DMS114 treated with DMSO at 0.1 percent for 48 hours (cell line): ENCODE results near the gene BAZ2B.
"Not testable (repeated sequence)": the region's sequence is repeated elsewhere in the genome, so short reads cannot be mapped to it uniquely, and the experiment has no call there.

Experiments
- DNase-seq: peaks from one replicate; lab custom pipeline; 2025; ENCODE audit not compliant: unreplicated experiment; lab: John Stamatoyannopoulos, UW

The BAZ2B gene, protein sequence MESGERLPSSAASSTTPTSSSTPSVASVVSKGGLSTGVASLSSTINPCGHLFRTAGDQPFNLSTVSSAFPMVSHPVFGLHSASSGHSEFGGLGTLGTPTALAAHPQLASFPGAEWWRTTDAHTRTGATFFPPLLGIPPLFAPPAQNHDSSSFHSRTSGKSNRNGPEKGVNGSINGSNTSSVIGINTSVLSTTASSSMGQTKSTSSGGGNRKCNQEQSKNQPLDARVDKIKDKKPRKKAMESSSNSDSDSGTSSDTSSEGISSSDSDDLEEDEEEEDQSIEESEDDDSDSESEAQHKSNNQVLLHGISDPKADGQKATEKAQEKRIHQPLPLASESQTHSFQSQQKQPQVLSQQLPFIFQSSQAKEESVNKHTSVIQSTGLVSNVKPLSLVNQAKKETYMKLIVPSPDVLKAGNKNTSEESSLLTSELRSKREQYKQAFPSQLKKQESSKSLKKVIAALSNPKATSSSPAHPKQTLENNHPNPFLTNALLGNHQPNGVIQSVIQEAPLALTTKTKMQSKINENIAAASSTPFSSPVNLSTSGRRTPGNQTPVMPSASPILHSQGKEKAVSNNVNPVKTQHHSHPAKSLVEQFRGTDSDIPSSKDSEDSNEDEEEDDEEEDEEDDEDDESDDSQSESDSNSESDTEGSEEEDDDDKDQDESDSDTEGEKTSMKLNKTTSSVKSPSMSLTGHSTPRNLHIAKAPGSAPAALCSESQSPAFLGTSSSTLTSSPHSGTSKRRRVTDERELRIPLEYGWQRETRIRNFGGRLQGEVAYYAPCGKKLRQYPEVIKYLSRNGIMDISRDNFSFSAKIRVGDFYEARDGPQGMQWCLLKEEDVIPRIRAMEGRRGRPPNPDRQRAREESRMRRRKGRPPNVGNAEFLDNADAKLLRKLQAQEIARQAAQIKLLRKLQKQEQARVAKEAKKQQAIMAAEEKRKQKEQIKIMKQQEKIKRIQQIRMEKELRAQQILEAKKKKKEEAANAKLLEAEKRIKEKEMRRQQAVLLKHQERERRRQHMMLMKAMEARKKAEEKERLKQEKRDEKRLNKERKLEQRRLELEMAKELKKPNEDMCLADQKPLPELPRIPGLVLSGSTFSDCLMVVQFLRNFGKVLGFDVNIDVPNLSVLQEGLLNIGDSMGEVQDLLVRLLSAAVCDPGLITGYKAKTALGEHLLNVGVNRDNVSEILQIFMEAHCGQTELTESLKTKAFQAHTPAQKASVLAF (N-terminal part only)

DNA sequence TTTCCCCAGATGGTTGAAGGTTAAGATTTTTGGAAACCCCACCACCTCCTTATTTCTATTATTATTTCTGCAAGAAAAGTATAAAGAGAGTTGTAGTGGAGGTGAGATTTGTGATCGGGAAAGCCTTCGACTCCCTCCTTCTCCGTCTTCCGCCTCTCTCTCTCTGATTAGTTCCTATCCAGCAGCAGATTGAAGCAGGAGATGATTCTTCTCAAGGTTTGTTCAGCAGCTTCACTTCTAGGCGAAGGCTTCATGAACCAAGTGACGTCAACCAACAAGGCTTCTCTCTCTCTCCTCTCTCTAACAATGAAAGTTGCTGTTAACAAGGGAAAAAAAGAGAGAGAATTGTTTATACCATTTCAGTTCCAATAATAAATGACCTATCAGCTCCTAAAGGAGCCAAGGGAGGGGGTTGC is at the start of gene BAZ2B:
TSS of gene BAZ2B (minus strand) at position 263 of the 416 bp plus-strand sequence. CDS start 137,829 bp downstream, outside the sequence.
- DNase-seq = peak; percentile 39

DNA sequence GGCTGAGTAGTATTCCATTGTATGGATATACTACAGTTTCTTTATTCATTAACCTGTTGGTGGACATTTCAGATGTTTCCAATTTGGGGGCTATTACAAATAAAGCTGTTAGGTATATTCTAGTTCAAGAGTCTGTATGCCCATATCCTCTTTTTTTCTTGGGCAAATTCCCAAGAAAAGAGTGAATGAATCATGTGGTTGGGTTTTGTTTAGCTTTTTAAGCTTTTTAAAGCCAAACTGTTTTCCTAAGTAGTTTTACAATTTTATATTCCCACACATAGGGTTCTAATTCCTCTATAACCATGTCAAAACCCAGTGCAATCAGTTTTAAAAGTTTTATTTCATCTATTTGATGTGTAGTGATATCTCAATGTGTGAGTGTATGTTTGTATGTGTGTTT is 44.9 kb upstream of the BAZ2B start:
- no peak for DNase-seq

DNA sequence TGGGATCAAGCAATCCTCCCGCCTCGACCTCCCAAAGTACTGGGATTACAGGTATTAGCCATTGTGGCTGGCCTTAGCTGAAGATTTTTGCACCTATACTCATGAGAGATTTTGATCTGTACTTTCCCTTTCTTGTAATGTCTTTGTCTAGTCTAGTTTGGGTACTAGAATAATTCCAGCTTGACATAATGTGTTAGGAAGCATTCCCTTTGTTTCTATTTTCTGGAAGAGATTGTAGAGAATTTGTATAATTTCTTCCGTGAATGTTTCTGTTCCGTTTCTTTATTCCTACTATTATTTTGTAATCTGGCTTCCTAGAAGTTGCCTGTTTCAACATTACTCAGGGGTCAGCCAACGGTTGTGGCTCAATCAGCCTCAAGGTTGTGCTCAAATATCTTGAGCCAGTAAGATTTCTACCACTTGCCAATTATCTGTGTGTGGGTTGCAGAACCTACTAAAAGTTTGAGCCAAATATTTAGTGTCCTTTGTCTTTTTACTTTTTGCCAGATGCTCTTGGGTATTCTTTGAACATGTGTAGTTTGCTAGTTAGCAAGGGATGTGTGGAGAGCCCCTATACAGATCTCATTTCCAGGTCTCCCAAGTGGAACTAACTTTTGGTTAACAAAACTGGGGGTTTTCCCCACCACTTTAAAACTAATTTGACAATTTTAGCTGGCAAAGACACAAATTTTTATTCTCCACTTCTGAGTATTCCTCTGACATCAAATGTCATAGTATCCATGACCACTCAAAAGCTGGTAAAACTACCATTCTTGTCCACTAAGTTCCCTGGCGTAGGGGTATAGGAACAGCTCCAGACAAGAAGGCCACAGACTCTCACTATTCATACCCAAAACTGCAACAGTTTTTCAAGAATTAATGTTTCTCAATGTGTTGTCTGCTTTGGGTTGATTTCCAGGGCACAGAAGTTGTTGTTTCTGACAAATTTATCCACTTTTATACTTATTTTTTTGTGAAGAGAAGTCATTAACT is 42.8 kb upstream of the BAZ2B start:
- no peak for DNase-seq

DNA sequence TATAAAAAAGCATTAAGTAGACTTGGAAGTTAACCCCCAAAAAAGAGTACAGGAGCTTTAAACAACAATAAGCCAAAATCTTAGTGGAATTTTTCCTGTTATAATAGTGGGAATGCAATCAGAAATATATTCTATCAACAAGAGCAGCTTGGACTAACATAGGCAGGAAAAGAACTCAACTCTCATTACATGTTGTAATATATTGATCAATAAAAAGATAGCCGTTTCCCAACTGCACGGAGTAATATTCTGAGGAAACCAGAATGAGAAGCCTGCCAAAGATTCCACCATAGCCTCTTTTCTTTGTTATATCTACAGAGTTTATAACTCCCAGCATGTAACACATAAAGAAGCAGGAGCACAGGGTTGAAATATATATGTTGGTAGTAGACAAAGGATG is 37.6 kb upstream of the BAZ2B start:
- DNase-seq = no peak

DNA sequence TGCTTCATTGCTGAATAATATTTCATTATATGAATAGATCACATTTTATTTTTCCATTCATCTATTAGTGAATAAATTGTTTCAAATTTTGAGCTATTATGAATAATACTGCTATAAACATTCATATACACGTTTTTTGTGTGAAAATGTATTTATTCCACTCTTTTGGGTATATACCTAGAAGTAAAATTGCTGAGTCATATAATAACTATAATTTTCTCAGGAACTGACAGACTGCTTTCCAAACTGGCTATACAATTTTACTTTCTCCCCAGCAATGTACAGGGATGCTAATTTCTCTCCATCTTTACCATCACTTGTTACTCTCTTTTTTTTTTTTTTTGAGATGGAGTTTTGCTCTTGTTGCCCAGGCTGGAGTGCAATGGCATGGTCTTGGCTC is 35.5 kb upstream of the BAZ2B start:
- no peak for DNase-seq

DNA sequence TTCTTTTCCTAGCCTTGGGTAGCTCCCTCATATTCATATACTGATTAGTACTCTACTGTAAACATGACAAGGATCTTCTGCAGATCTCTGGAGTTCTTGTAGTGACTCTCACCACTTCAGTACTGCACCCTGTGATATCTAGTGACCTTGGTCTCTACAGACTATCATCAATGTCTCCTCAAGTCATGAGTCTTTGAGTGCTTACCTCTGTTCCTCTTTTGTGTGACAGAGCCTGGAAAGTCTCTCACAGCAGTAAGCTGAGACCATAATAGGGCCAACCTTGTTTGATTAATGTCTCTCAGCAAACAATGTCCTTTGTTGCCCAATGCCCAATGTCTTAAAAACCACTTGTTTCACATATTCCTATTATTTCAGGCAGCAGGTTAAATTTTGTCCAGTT is 34.2 kb upstream of the BAZ2B start:
- no peak for DNase-seq

DNA sequence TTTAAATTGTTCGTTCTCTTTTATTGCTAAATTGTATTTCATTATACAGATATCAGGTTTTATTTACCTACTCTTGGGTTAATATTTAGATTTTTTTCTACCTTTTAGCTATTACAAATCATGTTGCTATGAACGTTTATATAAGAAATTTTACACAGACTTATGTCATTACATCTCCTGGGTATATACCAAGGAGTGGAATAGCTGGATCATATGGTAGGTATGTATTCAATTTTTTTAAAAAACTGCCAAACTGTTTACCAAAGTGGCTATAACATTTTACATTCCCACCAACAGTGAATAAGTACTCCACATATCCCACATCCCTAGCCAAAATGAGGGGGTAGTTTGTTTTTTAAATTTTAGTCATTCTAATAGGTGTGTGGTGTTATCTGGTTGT is 32.3 kb upstream of the BAZ2B start:
- DNase-seq = no peak

DNA sequence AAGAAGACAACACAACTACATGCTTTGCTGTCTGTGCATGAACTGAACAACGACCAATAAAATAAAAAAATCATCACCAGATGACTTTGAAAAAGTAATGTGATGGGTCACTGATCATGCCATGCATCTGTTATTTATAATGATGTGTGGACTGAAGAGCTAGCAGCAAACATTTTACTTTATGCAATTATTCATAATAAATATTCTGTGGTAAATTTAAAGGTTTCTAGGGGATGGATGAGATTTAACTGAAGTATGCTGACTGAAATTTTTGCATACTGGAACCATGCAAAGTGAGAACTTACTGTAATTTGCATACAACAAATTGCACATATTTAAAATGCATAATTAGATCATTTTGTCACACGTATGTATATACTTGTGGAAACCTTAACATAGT is 31.3 kb upstream of the BAZ2B start:
- DNase-seq = no peak

DNA sequence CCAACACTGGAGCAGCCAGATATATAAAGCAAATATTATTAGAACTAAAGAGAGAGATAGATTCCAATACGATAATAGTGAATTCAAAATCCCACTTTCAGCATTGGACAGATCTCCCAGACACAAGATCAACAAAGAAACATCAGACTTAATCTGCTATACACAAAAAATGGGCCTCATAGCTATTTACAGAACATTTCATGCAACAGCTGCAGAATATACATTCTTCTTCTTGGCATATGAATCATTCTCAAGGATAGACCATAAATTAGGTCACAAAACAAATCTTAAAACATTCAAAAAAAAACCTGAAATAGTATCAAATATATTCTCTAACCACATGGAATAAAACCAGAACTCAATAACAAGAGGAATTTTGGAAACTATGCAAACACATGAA is 23.8 kb upstream of the BAZ2B start:
- DNase-seq = no peak

DNA sequence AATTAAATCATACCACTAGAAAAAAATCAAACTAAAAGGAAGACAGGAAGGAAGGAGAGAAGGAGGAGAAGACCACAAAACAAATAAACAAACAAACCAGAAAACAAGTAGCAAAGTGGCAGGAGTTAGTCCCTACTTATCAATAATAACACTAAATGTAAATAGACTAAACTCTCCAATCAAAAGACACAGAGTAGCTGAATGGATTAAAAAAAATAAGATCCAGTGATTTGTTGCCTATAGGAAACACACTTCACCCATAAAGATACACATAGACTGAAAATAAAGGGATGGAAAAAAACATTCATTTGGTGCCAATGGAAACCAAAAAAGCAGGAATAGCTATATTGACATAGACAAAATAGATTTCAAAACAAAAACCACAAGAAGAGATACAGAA is 23.4 kb upstream of the BAZ2B start:
- DNase-seq = no peak

DNA sequence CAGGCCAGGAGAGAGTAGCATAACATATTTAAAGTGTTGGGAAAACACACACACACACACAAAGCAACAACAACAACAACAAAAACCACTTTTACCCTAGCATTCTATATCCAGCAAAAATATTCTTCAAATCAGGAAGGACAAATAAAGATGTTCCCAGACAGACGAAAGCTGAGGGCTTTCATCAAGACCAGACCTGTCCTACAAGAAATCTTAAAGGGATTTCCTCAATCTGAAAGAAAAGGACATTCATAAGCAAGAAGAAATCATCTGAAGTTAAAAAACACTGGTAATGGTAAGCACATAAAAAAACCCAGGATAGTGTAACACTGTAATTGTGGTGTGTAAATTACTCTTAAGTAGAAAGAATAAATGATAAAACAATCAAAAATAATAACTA is 22.7 kb upstream of the BAZ2B start:
- DNase-seq = no peak

DNA sequence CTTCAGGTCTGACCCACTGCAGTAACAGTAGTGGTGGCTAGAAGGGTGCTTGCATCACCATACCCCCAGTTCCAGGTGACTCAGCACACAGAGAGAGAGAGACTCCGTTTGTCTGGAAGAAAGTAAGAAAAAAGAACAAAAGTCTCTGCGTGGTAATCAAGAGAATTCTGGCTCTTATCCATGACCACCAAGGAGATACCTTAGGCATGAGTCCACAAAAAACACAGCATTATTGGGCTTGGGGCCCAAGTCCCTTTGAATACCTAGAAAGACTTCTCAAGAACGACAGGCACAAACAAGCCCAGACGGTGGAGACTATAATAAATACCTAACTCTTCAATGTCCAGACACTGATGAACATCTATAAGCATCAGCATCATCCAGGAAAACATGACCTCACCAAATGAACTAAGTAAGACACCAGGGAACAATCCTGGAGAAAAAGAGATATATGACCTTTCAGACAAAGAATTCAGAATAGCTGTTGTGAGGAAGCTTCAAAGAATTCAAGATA is 21.7 kb upstream of the BAZ2B start:
- no peak for DNase-seq

DNA sequence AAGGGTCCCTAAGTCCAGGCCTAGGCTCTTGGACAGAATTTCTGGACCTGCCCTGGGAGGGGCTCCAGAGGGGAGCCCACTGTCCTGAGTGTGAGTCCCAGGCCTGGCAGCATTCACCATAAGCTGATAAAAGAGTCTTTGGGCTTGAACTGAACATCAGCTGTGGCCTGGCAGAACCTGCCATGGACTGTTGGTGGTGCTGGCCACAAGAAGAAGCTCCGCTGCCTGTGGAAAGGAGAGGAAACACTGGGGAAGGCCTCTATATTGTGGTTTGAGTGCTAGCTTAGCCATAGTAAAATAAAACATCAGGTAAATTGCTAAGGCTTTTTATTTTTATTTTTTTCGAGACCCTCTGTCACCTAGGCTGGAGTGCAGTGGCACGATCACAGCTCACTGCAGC is 20.9 kb upstream of the BAZ2B start:
- DNase-seq = no peak

DNA sequence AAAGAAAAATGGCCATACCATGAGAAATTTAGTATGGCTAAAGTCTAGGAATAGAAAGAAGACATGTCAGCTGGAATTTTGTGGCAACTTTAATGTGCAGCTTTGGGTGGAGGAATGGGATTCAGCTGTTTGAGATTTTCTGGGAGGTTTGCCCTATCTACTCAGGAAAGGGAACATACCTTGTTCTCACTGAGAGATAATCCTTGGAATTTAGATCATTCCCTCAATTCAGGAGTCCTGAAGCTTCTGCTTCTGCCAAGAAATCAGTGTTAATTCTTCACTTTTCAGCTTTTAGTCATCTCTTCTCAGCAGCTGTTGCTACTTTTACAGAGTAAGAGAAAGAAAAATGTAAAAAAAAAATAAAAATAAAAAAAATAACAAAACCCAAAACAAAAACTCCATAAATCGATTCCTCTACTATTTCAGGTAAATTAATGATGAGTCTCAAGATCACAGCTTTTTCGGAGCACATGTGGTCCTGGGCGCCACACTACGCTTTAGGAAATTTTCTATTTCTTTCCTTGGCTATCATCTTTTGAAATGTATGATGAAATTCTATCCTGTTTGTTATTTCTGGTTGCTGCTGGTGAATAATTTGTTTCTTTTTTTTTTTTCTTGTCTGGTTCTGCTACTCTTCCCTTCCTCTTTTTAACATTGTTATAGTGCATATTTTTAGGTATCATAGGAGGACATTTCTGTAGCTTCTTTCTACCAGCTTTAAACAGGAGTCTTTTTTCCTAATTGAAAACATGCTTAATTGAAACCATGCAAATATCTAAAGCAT is 18.9 kb upstream of the BAZ2B start:
- no peak for DNase-seq

DNA sequence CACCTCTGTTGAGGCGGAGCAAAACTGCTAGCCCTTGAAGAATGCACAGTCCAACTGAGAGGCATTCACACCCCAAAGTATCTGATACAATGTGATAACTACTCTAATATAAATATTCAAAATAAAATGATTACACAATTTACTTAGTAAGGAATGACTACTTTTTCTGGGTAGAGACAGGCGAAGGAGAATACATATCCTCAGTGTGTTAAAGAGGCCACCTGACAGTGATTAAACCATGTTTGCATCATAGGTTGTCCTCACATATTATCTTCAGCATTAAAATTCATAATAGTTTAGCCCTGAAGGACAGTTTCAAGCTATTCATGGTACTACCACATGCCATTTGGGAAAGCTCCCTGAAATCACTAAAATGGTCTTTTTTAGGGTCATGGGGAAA is 16.9 kb upstream of the BAZ2B start:
- no peak for DNase-seq

DNA sequence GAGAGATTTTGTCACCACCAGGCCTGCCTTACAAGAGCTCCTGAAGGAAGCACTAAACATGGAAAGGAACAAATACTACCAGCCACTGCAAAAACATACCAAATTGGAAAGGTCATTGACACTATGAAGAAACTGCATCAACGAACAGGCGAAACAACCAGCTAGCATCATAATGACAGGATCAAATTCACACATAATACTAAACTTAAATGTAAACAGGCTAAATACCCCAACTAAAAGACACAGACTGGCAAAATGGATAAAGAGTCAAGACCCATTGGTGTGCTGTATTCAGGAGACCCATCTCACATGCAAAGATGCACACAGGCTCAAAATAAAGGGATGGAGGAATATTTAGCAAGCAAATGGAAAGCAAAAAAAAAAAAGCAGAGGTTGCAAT is 9.3 kb upstream of the BAZ2B start:
- not testable (repeated sequence) for DNase-seq

DNA sequence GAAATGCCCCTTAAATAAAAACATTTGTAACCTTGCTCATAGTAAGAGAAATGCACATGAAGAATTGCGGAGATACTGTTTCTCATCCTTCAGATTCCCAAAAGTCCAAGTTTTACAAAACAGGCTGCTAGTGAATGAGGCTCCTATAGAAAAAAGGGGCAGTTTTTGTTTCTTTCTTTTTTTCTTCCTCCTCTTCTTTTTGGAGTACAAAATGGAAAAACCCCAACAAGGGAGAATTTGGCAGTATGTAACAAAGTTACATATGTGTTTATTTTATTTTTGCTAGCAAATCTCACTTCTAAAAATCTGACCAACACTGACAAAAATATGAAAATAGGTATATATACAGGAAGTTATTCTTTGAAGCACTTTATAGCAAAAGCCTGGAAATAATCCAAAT is 7.1 kb upstream of the BAZ2B start:
- DNase-seq = no peak

DNA sequence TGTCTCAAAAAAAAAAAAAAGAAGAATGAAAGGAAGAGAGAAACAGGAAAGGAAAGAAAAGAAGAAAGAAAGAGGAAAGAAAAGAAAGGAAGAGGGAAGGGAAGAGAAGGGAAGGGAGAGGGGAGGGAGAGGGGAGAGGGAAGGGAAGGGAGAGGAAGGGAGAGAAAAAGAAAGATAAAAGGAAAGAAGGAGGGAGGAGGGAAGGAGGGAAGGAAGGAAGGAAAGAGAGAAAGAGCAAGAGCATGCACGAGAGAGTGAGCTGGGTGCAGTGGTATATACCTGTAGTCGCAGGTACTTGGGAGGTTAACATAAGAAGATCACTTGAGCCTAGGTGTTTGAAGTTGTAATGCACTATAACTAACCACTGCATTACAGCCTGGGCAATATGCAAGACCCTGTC is 6.6 kb upstream of the BAZ2B start:
- no peak for DNase-seq

DNA sequence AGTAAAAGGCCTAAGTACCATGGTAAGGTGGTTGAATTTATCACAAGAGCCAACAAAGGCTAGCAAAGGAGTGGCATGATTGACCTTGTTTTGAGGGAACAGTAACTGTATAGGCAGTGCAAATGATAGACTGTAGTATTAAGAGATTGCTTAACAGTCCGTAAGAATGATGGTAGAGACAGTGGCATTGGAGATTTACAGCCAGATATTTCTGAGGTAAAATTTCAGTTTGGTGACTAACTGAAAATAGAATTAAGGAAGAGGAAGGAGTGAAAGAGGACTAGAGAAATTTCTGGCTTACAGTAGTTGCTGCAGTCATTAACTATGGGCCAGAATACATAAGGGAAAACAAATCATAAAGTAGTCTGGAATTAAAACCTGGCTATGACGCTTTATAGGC is 4.4 kb upstream of the BAZ2B start:
- no peak for DNase-seq
